HuH-7 (cell line): ENCODE results near the gene COL19A1.
A peak's percentile ranks its signal among the peaks of the same experiment; 100 is the strongest.

Source experiments
- DNase-seq: peaks from one replicate; pipeline ENCODE4 v3.0.0; 2011; ENCODE audit warnings: low spot score

COL19A1 gene

GRCh38 chr6:70171236-70171635, 304.9 kb downstream of the COL19A1 start:
- no peak for DNase-seq

- no peak for DNase-seq
Measured at GRCh38 chr6:70172252-70172651, 305.9 kb downstream of the COL19A1 start.

DNA sequence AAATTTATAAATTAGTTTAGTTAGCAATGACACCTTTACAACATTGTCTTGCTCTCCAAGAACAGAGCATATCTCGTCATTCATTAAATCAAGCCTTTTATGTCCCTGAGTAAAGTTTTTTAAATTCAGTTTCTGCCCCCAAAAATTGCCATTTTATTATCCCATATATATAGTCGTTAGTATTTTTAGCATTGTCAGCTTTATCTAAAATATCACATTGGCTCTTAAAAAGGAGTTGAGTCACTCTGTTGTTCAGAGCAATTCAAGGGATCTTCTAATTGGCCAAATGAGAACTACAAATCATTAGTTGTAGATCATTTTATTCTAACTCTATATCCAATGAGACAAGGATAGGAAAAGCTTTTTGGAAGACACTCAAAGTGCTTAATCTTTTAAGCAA, 309.4 kb downstream of the COL19A1 start:
- DNase-seq, result no peak

DNA sequence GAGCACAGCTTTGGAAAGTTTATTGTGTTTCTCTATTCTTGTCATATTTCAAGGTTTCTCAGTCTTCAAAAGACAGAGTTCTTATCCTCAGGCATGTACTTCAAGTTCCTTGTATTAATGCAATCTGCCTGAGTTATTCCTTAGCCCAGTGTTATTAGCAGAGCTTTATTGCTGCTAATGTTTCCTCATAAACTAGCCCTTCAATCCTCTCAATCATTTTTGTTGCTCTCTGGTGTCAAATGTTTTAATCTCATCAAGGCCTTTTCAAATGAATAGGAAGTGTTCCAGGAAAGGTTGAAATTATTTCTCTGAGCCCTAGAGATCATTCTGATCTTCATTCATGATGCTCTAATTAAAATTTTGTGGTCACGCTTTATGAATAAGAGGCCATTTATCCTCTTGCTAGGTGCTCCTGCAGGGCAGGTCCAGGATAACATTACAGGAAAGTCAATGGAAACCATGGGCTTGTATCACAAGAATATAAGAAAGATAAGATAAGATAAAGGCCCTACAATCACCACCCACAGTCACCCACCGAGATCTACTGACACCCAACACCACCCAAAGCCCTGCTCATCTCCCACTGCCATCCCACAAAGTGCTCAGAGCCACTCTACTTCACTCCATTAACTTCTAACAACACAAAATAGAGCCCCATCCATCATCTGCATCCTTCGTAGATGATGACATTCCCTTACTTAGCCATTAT, 310.6 kb downstream of the COL19A1 start:
- no peak for DNase-seq

DNA sequence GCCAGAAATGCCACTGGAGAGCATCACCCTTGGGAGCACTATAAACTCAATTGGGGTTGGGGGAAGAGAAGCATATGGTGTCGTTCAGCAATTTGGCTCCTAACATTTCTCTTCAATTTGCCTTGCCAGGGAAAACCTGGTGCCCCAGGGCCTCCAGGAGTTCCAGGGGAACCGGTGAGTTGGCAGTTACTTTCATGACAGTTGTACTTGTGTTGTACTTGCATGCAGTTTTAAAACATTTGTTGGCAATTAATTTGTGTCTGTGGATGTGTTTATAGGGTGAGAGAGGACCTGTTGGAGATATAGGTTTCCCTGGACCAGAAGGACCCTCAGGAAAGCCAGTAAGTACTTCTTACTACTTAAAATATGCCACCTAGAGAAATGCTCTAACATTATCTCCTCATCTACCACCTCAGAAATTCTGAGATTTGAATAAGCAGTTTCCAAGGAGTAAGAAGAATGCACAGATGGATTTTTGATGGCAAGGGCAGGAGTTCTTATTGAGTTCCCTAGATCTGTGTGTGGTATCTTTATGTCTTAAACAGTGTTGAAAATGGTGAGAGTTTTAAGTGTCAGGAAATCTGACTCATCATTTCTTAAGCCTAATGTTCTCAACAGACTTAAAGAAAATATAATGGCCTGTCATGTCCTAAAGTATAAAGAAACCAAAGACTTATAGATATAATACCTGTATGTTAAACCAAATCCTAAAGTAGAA, 314.0 kb downstream of the COL19A1 start:
- no peak for DNase-seq

DNA sequence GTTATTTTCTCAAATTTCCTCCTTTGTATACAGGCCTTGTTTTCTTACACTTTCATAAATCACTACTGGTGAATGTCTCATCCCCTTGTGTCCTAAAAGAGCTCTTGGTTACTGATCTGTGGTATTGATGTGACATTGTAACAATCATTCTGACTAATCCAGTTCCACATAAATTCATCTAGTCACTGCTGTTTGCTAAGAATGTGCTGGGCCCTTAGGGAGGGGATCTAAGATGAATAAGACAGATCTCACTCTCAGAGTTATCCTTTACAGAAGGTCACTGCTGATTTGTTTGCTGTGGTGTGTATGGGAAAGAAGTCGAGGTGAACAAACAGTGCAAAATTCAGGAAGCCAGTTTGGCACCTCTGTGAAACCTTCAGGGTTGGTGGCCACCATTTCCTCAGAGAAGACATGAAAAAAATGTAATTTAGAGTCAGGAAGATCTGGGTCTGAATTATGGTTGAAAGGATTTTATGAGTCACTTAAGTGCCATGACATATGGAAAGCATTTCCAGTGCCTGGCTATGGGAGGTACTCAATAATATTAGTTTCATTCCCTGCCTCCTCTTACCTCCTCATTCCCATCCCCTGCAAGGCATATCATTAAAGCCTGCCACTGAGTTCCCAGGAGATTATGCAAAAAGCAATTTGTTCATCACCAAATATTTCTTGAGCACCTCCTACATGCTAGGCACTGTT, 314.7 kb downstream of the COL19A1 start:
- DNase-seq, result no peak

- no peak for DNase-seq
Measured at GRCh38 chr6:70183538-70183937, 317.2 kb downstream of the COL19A1 start.

DNA sequence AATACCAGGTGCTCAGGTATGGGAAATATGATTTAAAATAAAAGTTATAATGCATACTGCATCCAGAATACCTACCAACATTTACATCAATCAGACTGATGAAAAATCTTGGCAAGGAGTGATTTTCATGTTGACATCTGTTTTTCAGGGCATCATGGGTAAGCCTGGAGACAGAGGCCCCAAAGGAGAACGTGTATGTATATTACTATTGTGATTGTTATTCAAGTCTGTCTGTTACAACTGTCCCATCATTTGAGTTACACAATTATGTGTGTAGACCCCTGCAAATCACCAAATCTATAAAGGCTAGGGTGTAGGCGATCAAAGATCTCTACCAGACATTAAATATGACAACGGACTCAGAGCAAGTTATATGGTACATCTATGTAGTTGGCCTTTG, 318.4 kb downstream of the COL19A1 start:
- DNase-seq, result no peak

DNA sequence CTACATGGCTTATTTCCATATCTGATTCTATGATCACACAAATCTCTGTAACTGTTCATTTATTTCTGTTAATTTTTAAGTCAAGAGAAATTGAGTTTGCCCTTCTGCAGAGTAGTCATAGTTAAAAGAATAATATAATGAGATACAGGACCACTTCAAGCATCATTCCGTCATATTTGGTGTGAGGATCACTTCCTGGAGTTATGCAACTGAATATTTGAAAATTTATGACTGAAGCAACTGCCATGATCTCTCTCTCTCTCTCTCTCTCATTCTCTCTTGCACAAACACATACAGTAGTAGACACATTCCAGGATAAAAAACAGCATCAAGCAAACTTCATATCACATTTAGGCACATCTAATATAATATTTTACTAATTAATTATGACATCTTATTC, 320.1 kb downstream of the COL19A1 start:
- DNase-seq, result no peak

DNA sequence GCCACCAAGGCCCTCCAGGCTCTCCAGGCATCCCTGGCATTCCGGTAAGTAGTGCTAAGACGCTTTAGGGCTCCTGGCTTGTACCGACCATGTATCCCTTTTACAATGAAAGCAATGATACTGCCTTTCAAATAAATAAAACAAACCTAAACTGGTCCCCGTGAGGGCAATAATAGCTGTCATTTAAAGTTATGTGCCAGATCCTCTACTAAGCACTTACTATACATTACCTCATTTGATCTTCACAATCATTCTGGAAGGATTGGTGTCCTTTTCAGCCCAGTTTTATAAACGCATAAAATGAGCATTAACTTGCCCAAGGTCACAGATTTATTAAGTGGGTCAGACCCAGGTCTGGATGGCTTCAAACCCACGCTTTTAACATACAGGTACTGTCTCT, 321.8 kb downstream of the COL19A1 start:
- no peak for DNase-seq

- DNase-seq, result no peak
Measured at GRCh38 chr6:70194421-70194820, 328.1 kb downstream of the COL19A1 start.

GRCh38 chr6:70196531-70196930, 330.2 kb downstream of the COL19A1 start:
- DNase-seq, result no peak

- no peak for DNase-seq
Measured at GRCh38 chr6:70198785-70199184, 332.4 kb downstream of the COL19A1 start.

DNA sequence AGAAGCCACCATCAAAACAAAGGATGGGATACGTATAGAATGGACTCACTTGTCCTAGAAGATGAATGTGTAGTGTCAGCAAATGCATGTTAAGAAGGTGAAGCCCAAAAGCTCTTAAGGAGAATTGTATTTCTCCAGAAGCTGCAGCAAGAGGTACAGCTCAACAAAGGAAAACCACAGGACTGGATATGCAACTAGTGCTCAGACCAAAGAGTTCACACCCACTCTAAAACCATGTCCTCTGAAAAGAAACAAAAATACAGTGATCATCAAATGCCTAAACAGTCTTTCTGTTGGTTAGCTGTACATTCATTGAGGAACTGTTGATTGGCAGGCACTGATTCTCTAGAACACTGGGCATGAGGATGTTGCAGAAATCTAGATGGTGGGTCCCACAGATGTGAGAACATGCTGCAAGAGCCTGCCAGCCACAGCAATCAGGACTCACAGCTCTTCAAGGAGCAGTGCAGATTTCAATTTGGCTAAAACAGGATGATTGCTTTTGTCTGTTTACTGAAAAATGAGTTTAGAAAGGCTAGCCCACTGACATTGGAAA, 342.0 kb downstream of the COL19A1 start:
- no peak for DNase-seq

- DNase-seq, result no peak
Measured at GRCh38 chr6:70210462-70210861, 344.1 kb downstream of the COL19A1 start.

DNA sequence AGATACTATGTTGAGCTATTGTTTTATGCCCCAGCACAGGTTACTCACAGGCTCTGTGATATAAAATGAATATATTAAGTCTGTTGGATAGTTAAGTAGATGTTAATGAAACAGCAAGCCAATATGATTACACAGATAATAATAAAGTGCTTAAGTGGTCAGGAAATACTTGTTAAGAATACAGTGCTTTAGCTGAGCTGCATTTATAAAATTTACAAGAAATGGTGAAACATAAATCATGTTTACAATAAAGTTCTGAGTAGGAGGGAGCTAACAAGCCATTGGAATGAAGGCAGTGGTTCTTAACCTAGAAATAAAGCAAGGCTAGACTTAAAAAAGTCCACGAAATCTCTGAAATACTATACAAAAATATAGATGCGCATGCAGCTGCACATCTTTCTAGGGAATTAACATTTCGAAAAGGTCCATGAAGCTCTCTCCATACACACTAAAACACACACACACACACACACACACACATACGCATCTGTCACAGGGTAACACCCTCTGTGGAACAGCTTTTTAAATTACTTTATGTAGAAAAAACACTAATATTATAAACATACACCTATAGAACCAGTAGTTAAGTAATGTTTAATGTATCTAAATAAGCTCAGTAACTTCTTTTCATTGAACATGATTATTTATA, 349.2 kb downstream of the COL19A1 start:
- no peak for DNase-seq

- no peak for DNase-seq
Measured at GRCh38 chr6:70216767-70217166, 350.4 kb downstream of the COL19A1 start.

DNA sequence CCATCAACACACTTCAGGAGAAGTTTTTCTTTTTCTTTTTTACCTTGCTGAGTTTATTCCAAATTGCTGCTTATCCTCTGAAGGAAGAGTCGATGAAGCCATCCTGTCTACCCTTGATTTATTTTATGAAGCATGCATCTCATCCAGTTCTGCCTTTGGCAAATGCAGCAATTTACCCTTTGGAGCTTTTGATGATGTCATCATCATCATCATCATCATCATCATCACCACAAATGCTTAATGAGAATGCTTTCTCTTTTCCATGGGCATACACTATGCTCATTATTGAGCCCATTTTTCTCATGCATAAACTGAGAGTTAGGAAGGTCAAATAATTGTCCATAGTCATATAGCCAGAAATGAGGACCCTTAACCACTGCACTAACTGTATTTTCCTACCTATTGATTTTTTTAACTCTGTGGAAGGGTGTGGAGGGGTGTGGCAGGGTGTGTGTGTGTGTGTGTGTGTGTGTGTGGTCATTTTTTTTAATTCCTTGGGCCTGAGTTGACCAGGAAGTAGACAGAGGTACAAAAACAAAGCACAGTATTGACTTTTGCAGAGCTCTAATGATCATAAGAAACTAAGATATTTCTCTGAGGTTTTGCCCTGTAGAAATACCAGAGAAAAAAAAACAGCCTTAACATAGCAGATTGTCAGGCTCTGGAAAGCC, 353.7 kb downstream of the COL19A1 start:
- no peak for DNase-seq

DNA sequence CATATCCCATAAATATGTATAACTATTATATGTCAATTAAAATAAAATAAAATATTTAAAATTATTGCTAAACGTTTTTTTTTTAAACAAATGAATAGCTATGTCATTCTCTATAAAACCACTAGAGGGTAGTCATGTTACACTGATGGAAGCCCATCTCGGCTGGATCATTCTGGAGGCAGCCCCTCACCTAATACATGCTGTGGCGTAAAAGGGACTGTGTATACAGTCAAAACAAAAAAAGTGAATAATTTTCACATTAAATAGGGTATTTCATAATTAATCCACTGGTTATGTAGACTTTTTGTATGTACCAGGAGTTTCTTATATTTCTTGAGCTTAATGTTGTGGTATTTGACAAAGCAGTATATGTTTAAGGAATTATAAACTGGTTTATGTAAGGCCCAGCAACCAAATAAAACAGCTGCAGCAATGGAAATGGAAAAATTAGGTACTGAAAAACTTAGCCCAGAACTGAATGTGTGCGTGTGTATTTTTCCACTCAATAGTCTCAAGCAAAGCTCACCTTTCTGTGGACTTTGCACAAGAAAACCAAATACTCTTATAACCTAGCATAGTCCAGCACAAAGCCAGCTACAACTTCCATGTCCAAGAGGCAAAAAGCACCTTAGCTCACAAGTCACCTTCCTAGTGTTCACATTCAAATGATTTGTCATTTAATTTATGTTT, 354.8 kb downstream of the COL19A1 start:
- DNase-seq, result peak; percentile 37

DNA sequence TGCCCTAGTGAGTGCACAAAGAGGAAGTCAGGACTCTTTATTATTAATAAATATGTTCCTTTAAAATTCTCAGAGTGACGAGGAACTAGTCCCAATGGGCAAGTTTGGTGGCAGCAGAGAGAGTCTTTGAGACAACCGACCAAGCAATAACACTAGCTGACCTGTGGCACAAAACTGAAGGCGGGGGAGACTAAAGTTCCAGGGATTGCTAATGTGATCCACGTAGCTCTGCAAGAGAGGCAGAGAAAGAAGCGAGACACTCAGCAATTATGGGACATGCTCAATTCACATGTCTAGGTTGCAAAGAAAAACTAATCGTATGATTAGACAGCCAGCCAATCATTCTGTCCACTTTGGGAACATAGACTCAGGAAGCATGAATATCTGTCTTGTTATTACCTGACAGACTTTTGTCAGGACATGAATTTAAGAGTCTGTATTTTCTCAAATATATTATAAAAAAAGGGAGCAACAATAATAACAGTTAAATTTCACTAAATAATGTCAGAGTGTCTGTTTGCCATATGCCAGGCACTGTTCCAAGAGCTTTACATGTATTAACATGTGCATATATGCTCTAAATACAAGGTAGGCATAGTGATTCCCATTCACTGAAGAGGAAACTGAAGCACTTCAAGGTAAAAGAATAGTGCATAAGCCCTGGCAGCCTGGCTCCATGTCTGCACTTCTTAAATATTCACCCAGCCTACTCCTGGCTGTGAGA, 355.5 kb downstream of the COL19A1 start:
- DNase-seq, result no peak

DNA sequence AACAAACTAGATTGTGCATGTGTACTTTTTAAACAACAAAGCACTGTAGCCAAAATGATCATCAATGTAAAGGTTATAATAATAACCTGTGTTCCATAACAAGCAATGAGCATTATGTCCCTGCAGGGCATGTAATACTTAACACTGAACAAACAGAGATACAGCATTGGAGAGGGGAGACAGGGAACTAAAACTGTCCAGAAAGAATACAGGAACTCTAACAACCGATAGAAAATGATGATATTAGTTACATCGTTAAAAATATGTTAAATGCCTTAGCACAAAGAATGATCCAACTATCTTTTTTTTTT, 356.0 kb downstream of the COL19A1 start:
- no peak for DNase-seq
